ENCODE results near the gene CNMD. TPM values are rescaled to one million over a fixed set of nuclear protein-coding genes. Genes with fewer than 3 reads are reported as not detected.
A peak's percentile ranks its signal among the peaks of the same experiment; 100 is the strongest.
"Not testable (repeated sequence)": the region's sequence is repeated elsewhere in the genome, so short reads cannot be mapped to it uniquely, and the experiment has no call there.

CNMD gene
- total RNA-seq, 6 experiments from 2014 or later, result not detected

DNA sequence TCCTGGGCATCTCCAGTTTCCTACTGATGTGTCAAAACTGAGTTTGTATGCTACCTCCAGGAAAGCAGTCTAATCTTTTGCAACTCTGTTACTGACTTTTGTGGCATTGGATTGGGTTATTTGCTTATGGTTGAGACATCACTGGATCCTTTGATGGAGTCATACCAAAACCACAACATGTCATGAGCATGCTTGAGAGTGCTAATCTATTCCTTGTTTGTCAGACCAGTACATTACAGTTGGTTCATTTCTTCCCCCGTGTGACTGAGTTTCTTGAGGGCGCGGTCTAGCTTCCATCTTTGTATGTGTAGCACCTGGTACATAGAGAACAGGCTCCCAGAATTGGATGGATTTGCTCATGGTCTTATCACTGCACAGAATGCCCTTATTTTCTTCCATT lies 43.8 kb downstream of the CNMD start:
- TF ChIP-seq, protein P1, sequence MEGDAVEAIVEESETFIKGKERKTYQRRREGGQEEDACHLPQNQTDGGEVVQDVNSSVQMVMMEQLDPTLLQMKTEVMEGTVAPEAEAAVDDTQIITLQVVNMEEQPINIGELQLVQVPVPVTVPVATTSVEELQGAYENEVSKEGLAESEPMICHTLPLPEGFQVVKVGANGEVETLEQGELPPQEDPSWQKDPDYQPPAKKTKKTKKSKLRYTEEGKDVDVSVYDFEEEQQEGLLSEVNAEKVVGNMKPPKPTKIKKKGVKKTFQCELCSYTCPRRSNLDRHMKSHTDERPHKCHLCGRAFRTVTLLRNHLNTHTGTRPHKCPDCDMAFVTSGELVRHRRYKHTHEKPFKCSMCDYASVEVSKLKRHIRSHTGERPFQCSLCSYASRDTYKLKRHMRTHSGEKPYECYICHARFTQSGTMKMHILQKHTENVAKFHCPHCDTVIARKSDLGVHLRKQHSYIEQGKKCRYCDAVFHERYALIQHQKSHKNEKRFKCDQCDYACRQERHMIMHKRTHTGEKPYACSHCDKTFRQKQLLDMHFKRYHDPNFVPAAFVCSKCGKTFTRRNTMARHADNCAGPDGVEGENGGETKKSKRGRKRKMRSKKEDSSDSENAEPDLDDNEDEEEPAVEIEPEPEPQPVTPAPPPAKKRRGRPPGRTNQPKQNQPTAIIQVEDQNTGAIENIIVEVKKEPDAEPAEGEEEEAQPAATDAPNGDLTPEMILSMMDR (IDR thresholded peaks at IDR 0.05), result no peak
- H3K4me3 Mint-ChIP-seq, result no peak overlapping the region
- H3K27ac Mint-ChIP-seq, result no peak overlapping the region
- DNase-seq, result peak; percentile 16
- peaks cover 3% of the 10 kb centered on the region; the same call in 1 of the 2 replicates for H3K27me3 Mint-ChIP-seq (ENCODE audit: insufficient read depth)
- no peaks in the 10 kb centered on the region for H3K9me3 Mint-ChIP-seq
- 0 out of 2 replicates have a peak, but pooled peaks cover 6% of the 10 kb centered on the region for H3K4me1 Mint-ChIP-seq (ENCODE audit: low read depth)
- H3K36me3 Mint-ChIP-seq (ENCODE audit: low read depth), result peaks cover 8% of the 10 kb centered on the region; the same call in 1 of the 2 replicates

DNA sequence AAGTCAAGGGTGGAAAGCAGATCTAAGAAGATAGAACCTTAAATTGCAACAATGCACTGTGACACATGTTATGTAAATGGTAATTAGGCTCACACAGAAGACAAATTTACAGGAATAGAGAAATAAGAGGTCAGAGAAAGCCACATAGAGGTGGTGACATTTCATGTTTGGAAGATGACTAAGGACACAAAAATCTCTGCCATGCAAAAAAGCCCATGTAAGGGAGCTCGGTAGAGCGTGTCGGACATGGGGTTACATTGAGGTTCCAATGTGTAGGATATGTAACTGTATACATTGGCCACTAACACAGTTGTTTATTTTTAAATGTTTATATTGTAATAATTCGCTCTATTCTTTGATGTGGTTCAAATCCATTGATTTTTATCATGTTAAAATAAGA lies 53.2 kb downstream of the CNMD start:
- H3K27ac Mint-ChIP-seq, result no peak overlapping the region
- H3K4me3 Mint-ChIP-seq, result no peak overlapping the region
- no peaks in the 10 kb centered on the region for H3K9me3 Mint-ChIP-seq
- no peaks in the 10 kb centered on the region; the same call in 1 of the 2 replicates for H3K27me3 Mint-ChIP-seq (ENCODE audit: insufficient read depth)
- peaks cover 14% of the 10 kb centered on the region for H3K4me1 Mint-ChIP-seq (ENCODE audit: low read depth)
- no peak for DNase-seq
- TF ChIP-seq, protein P1 (IDR thresholded peaks at IDR 0.05), result no peak
- peaks cover 22% of the 10 kb centered on the region for H3K36me3 Mint-ChIP-seq (ENCODE audit: low read depth)

DNA sequence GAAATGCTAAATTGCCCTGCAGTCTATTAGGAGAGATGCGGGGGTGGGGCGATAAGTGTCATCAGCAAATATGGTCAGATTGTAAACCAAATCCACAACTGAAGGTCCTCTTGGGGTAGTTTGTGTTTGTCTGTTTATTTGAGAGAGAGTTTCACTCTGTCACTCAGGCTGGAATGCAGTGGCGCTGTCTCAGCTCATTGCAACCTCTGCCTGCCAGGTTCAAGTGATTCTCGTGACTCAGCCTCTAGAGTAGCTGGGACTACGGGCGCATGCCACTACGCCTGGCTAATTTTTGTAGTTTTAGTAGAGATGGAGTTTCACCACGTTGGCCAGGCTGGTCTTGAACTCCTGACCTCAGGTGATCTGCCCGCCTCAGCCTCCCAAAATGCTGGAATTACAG lies 53.8 kb downstream of the CNMD start:
- Mint-ChIP-seq H3K36me3 (ENCODE audit: low read depth) (peaks cover 18% of the 10 kb centered on the region), H3K4me1 (ENCODE audit: low read depth) (peaks cover 14% of the 10 kb centered on the region)
- H3K9me3 Mint-ChIP-seq; H3K27me3 Mint-ChIP-seq (ENCODE audit: insufficient read depth); H3K4me3 Mint-ChIP-seq; DNase-seq; H3K27ac Mint-ChIP-seq: not testable (repeated sequence)

DNA sequence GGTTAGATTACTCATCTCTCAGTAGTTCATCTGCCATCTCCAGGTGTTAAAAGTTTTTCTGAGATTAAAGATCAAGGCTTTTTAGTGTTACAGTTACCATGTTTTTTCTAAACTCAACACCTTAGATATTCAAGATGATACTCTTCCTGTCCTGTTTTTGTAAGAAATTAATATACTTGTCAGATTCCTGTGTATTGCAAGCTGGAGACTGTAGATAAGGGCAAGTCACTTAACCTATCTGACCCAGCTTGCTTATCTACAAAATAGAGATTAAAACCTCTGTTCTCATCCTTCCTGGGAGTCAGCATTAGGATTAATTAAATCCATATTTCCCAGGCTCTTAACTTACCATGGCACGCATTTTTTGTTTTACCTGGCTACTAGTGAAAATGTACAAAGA lies 61.8 kb downstream of the CNMD start:
- no peak for DNase-seq
- Mint-ChIP-seq H3K4me3 (no peak overlapping the region), H3K27me3 (ENCODE audit: insufficient read depth) (no peaks in the 10 kb centered on the region), H3K4me1 (ENCODE audit: low read depth) (peaks cover 19% of the 10 kb centered on the region), H3K36me3 (ENCODE audit: low read depth) (peaks cover 13% of the 10 kb centered on the region; the same call in 1 of the 2 replicates), H3K27ac (no peak overlapping the region), H3K9me3 (no peaks in the 10 kb centered on the region)
- TF ChIP-seq, protein P1 (IDR thresholded peaks at IDR 0.05), result no peak

DNA sequence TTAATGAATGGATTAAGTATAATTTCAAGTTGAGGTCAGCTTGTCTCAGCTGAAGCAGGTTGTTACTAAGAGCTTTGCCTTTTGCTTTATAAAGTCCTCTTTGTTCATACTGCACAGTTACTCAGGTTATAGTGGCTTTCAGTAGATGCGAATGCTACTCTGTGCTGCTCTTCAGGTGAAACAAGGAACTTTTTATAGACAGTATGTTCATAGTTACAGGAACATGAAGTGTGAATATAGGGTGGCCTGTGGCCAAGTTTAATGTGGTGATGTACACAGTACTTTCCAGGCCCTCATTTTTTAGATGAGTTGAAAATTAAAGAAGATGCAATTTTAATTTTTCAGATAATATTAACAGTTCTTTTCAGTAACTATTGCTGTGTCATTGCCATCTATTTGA lies 66.2 kb downstream of the CNMD start:
- Mint-ChIP-seq H3K27me3 (ENCODE audit: insufficient read depth) (no peaks in the 10 kb centered on the region), H3K9me3 (no peaks in the 10 kb centered on the region)

DNA sequence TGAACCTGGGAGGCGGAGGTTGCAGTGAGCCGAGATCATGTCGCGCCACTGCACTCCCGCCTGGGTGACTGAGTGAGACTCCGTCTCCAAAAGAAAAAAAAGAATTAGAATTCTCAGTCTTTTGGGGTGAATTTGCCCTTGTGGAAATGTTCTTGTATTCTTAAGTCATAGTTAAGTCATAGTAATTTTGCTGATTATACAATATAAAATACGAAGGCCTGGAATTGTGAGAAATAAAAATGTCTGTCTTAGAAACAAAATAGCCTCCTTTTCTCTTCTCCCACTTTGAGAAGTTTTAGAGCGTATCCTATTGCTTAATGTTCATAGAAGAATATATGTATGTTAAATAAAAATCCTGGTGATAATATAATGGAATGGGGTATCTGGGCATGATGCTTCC lies 68.9 kb downstream of the CNMD start:
- no peaks in the 10 kb centered on the region for H3K27me3 Mint-ChIP-seq (ENCODE audit: insufficient read depth)
- peaks cover 13% of the 10 kb centered on the region for H3K36me3 Mint-ChIP-seq (ENCODE audit: low read depth)
- H3K4me3 Mint-ChIP-seq, result no peak overlapping the region
- TF ChIP-seq, protein P1 (IDR thresholded peaks at IDR 0.05), result no peak
- H3K9me3 Mint-ChIP-seq, result no peaks in the 10 kb centered on the region
- no peak for DNase-seq
- peaks cover 8% of the 10 kb centered on the region for H3K4me1 Mint-ChIP-seq (ENCODE audit: low read depth)
- H3K27ac Mint-ChIP-seq, result no peak overlapping the region

More for the DNA sequence above, 66.2 kb downstream of the CNMD start:
- H3K4me3 Mint-ChIP-seq, result no peak overlapping the region
- DNase-seq, result no peak
- TF ChIP-seq, protein P1 (IDR thresholded peaks at IDR 0.05), result no peak
- H3K36me3 Mint-ChIP-seq (ENCODE audit: low read depth), result peaks cover 10% of the 10 kb centered on the region; the same call in 1 of the 2 replicates
- H3K4me1 Mint-ChIP-seq (ENCODE audit: low read depth), result peaks cover 19% of the 10 kb centered on the region
- no peak overlapping the region for H3K27ac Mint-ChIP-seq
